Liver (tissue), 9 donors: ENCODE measurements around the gene HEPHL1. TPM values are rescaled to one million over a fixed set of nuclear protein-coding genes. Genes with fewer than 3 reads are reported as not detected.
A peak's percentile ranks its signal among the peaks of the same experiment; 100 is the strongest.

Experiments
- DNase-seq: peaks from one replicate; pipeline ENCODE4 v3.0.0-alpha.2; 2017; ENCODE audit warnings: low spot score
- H3K27ac ChIP-seq, 2 donors: one replicate each; pipeline ENCODE4 v1.7.0; 2013; ENCODE audit warnings: inconsistent platforms in 2 of 2, low read length in 2 of 2, control low read depth in 1 of 2, low read depth in 1 of 2, mild to moderate bottlenecking in 1 of 2
- H3K27me3 ChIP-seq, 4 donors: one replicate each; pipeline versions ENCODE4 v1.6.1 to v1.7.0; 2013; ENCODE audit warnings: low read length in 3 of 4, inconsistent platforms in 1 of 4, mild to moderate bottlenecking in 1 of 4, moderate library complexity in 1 of 4; ENCODE audit not compliant: control insufficient read depth in 4 of 4, insufficient read depth in 4 of 4
- H3K36me3 ChIP-seq, 4 donors: one replicate each; pipeline versions ENCODE4 v1.6.1 to v1.7.0; 2013; ENCODE audit warnings: low read length in 3 of 4, mild to moderate bottlenecking in 3 of 4, low read depth in 1 of 4, moderate library complexity in 1 of 4; ENCODE audit not compliant: control insufficient read depth in 4 of 4, insufficient read depth in 3 of 4
- H3K4me1 ChIP-seq, 4 donors: one replicate each; pipeline versions ENCODE4 v1.6.1 to v1.7.0; 2013; ENCODE audit warnings: low read length in 3 of 4, mild to moderate bottlenecking in 3 of 4, moderate library complexity in 1 of 4; ENCODE audit not compliant: control insufficient read depth in 4 of 4, insufficient read depth in 4 of 4
- H3K4me3 ChIP-seq, 3 donors: one replicate each; pipeline versions ENCODE4 v1.6.1 to v1.7.0; 2013; ENCODE audit warnings: low read length in 3 of 3, control low read depth in 1 of 3, low read depth in 1 of 3, mild to moderate bottlenecking in 1 of 3
- H3K9ac ChIP-seq, 2 donors: one replicate each; pipeline ENCODE4 v1.7.0; 2013; ENCODE audit warnings: low read length in 2 of 2, mild to moderate bottlenecking in 2 of 2, moderate library complexity in 2 of 2, control low read depth in 1 of 2, low read depth in 1 of 2
- H3K9me3 ChIP-seq, 4 donors: one replicate each; pipeline versions ENCODE4 v1.6.1 to v1.7.0; 2013; ENCODE audit warnings: low read length in 3 of 4; ENCODE audit not compliant: control insufficient read depth in 4 of 4
- ATF3 ChIP-seq: IDR thresholded peaks from 2 replicates; pipeline ENCODE4 v1.6.1; 2016; ENCODE audit warnings: antibody characterized with exemption
- CTCF ChIP-seq: fragments of 150-350 bp; IDR thresholded peaks from 2 replicates; pipeline ENCODE4 v1.5.1; 2017; ENCODE audit warnings: improper control_type of control experiment, low read depth, low read length; ENCODE audit not compliant: missing input control
- FOXA1 ChIP-seq: IDR thresholded peaks from 2 replicates; pipeline ENCODE4 v1.6.1; 2016; ENCODE audit warnings: antibody characterized with exemption
- GABPA ChIP-seq, 2 donors: IDR thresholded peaks in 1 of 2; conservative IDR thresholded peaks in 1 of 2; 2 replicates each; pipeline ENCODE4 v1.6.1; 2016; ENCODE audit warnings: antibody characterized with exemption in 2 of 2, mild to moderate bottlenecking in 1 of 2, moderate library complexity in 1 of 2
- HNF4A ChIP-seq, 2 donors: conservative IDR thresholded peaks; 2 replicates each; pipeline ENCODE4 v1.6.1; 2016; ENCODE audit warnings: antibody characterized with exemption in 2 of 2, mild to moderate bottlenecking in 2 of 2
- HNF4G ChIP-seq: IDR thresholded peaks from 2 replicates; pipeline ENCODE4 v1.6.1; 2016; ENCODE audit warnings: antibody characterized with exemption
- JUND ChIP-seq, 2 donors: IDR thresholded peaks; 2 replicates each; pipeline ENCODE4 v1.6.1; 2016; ENCODE audit warnings: antibody characterized with exemption in 2 of 2
- NR2F2 ChIP-seq: IDR thresholded peaks from 2 replicates; pipeline ENCODE4 v1.6.1; 2016; ENCODE audit warnings: antibody characterized with exemption
- RAD21 ChIP-seq, 2 donors: IDR thresholded peaks; 2 replicates each; pipeline ENCODE4 v1.6.1; 2016; ENCODE audit warnings: antibody characterized with exemption in 2 of 2, mild to moderate bottlenecking in 2 of 2
- REST ChIP-seq: IDR thresholded peaks from 2 replicates; pipeline ENCODE4 v1.6.1; 2016; ENCODE audit warnings: antibody characterized with exemption, mild to moderate bottlenecking
- RXRA ChIP-seq, 2 donors: IDR thresholded peaks; 2 replicates each; pipeline ENCODE4 v1.6.1; 2017 to 2018; ENCODE audit warnings: antibody characterized with exemption in 2 of 2, mild to moderate bottlenecking in 1 of 2
- SP1 ChIP-seq: IDR thresholded peaks from 2 replicates; pipeline ENCODE4 v1.6.1; 2018; ENCODE audit warnings: antibody characterized with exemption, mild to moderate bottlenecking
- TAF1 ChIP-seq: conservative IDR thresholded peaks from 2 replicates; pipeline ENCODE4 v1.6.1; 2016; ENCODE audit warnings: antibody characterized with exemption, mild to moderate bottlenecking
- YY1 ChIP-seq: IDR thresholded peaks from 2 replicates; pipeline ENCODE4 v1.6.1; 2016; ENCODE audit warnings: antibody characterized with exemption, mild to moderate bottlenecking
- ZBTB33 ChIP-seq: IDR thresholded peaks from 2 replicates; pipeline ENCODE4 v1.6.1; 2016; ENCODE audit warnings: antibody characterized with exemption
- WGBS: extraction: QIAGEN DNeasy Blood & Tissue Kit; methylation state at CpG from one replicate; pipeline ENCODE4 v1.1.7; 2013; 5-methylcytosine and 5-hydroxymethylcytosine counted together
- polyA plus RNA-seq, 2 donors: library from polyadenylated mRNA; stranded (reverse) in 1 of 2; unstranded in 1 of 2; fragments of 200-250 nt in 1 of 2; fragments of >200 nt in 1 of 2; fragmentation: Nextera tagmentation in 1 of 2; extraction: Ambion mirVana in 1 of 2; gene quantifications; one replicate each; pipeline versions ENCODE4 v1.2.1 to v1.2.3, GENCODE V29; 2013 to 2015
- total RNA-seq, 2 donors: library from RNA; depleted of rRNA; stranded (reverse); fragments of >200 nt; gene quantifications; one replicate each; pipeline ENCODE4 v1.2.3, GENCODE V29; 2014
- donor health status: healthy.
- donor health status: healthy.
- donor health status: healthy.
- donor health status: healthy.
- donor health status: healthy.

HEPHL1 gene
- total and polyA plus RNA-seq, 4 donors: 0.19 TPM; not detected in 3

- no peak overlapping the region for H3K4me3 ChIP-seq
- no peak overlapping the region for H3K9ac ChIP-seq
- H3K27ac ChIP-seq: peak overlapping the region in 1 of 2 donors; percentile 28
- no peaks in the 10 kb centered on the region for H3K27me3 ChIP-seq
- no peak for DNase-seq
- WGBS: 89% methylated on average over 7 of the region's 7 CpGs
- no peaks in the 10 kb centered on the region for H3K9me3 ChIP-seq
- no peaks in the 10 kb centered on the region for H3K36me3 ChIP-seq
- TF ChIP-seq SP1: peak; percentile 42
- no peak for TF ChIP-seq GABPA (IDR thresholded peaks at IDR 0.05 in 1 of 2, conservative IDR thresholded peaks at IDR 0.05 in 1 of 2)
- peak; percentile 42 to 58 for TF ChIP-seq RXRA (IDR thresholded peaks at IDR 0.05)
- peak; percentile 64 for TF ChIP-seq NR2F2
- H3K4me1 ChIP-seq: peaks cover 2 to 29% (median 19%) of the 10 kb centered on the region in 4 donors
Observed at GRCh38 chr11:94142308-94143281, 121.4 kb downstream of the HEPHL1 start.

- no peaks in the 10 kb centered on the region for H3K36me3 ChIP-seq
- H3K27me3 ChIP-seq: no peaks in the 10 kb centered on the region
- H3K27ac ChIP-seq: no peak overlapping the region
- DNase-seq: no peak
- no peaks in the 10 kb centered on the region for H3K9me3 ChIP-seq
- H3K9ac ChIP-seq: no peak overlapping the region
- TF ChIP-seq GABPA (IDR thresholded peaks at IDR 0.05 in 1 of 2, conservative IDR thresholded peaks at IDR 0.05 in 1 of 2) (no peak), RAD21 (IDR thresholded peaks at IDR 0.05) (no peak), TAF1 (no peak), FOXA1 (no peak), YY1 (no peak), REST (no peak), ZBTB33 (no peak), CTCF (no peak), ATF3 (no peak), JUND (IDR thresholded peaks at IDR 0.05) (no peak), HNF4G (no peak), SP1 (no peak), HNF4A (conservative IDR thresholded peaks at IDR 0.05) (no peak)
- no peak overlapping the region for H3K4me3 ChIP-seq
- peaks cover 2 to 37% (median 24%) of the 10 kb centered on the region in 4 donors for H3K4me1 ChIP-seq
- 91% methylated on average over 3 of the region's 3 CpGs for WGBS
Observed at GRCh38 chr11:94144216-94144615, 123.1 kb downstream of the HEPHL1 start.
